Neural cell (in vitro differentiated cells): ENCODE results near the gene TTC17. TPM values are rescaled to one million over a fixed set of nuclear protein-coding genes. Genes with fewer than 3 reads are reported as not detected.

ENCODE experiments used
- H2AFZ ChIP-seq: fragments of 200-600, 300-800 bp; sonication (generic), shearing (Covaris generic); 2 replicates; pipeline ENCODE4 v1.6.0; 2014; ENCODE audit warnings: low read depth, mild to moderate bottlenecking, antibody characterized with exemption, low read length, moderate library complexity
- H3F3A ChIP-seq: fragments of 200-600 bp; shearing (Covaris generic); 2 replicates; pipeline ENCODE4 v1.6.1; 2016; ENCODE audit warnings: mild to moderate bottlenecking, moderate library complexity, mixed read lengths, antibody characterized with exemption, low read length; ENCODE audit not compliant: insufficient read depth, poor library complexity, severe bottlenecking
- H3K27ac ChIP-seq: fragments of 200-600, 300-800 bp; sonication (generic), shearing (Covaris generic); 2 replicates; pipeline ENCODE4 v1.5.1; 2014; ENCODE audit warnings: mild to moderate bottlenecking, low read length, moderate library complexity
- H3K27me3 ChIP-seq: fragments of 300-800, 200-600 bp; sonication (generic), shearing (Covaris generic); 2 replicates; pipeline ENCODE4 v1.6.0; 2014; ENCODE audit warnings: mild to moderate bottlenecking, low read depth, low read length, moderate library complexity; ENCODE audit not compliant: insufficient read depth
- H3K36me3 ChIP-seq: fragments of 300-800, 200-600 bp; sonication (generic), shearing (Covaris generic); 2 replicates; pipeline ENCODE4 v1.5.1; 2014; ENCODE audit warnings: mild to moderate bottlenecking, antibody characterized with exemption, low read length, moderate library complexity; ENCODE audit not compliant: insufficient read depth
- H3K4me2 ChIP-seq: fragments of 300-800, 200-600 bp; sonication (generic), shearing (Covaris generic); 2 replicates; pipeline ENCODE4 v1.6.0; 2014; ENCODE audit warnings: mild to moderate bottlenecking, low read length
- H3K4me3 ChIP-seq: fragments of 300-800, 200-600 bp; sonication (generic), shearing (Covaris generic); 2 replicates; pipeline ENCODE4 v1.5.1; 2014; ENCODE audit warnings: mild to moderate bottlenecking, low read length, moderate library complexity
- H3K79me2 ChIP-seq: fragments of 200-600 bp; shearing (Covaris generic); replicated peaks from 2 replicates; pipeline ENCODE4 v1.6.0; 2014; ENCODE audit warnings: mild to moderate bottlenecking, low read length, moderate library complexity; ENCODE audit not compliant: insufficient read depth
- H3K9ac ChIP-seq: fragments of 300-800, 200-600 bp; sonication (generic), shearing (Covaris generic); 2 replicates; pipeline ENCODE4 v1.6.1; 2016; ENCODE audit warnings: mild to moderate bottlenecking, low read length, mixed read lengths
- H3K9me2 ChIP-seq: fragments of 200-600 bp; shearing (Covaris generic); 2 replicates; pipeline ENCODE4 v1.6.1; 2016; ENCODE audit warnings: mild to moderate bottlenecking, low read length, mixed read lengths; ENCODE audit not compliant: insufficient read depth
- H3K9me3 ChIP-seq: fragments of 200-600, 300-800 bp; sonication (generic), shearing (Covaris generic); 2 replicates; pipeline ENCODE4 v1.6.1; 2016; ENCODE audit warnings: mild to moderate bottlenecking, mixed run types, low read length, moderate library complexity, mixed read lengths
- H4K20me1 ChIP-seq: fragments of 200-600 bp; shearing (Covaris generic); 2 replicates; pipeline ENCODE4 v1.6.1; 2016; ENCODE audit warnings: mild to moderate bottlenecking, mixed run types; ENCODE audit not compliant: insufficient read depth
- EP300 ChIP-seq: fragments of 450-650 bp; conservative IDR thresholded peaks from 2 replicates; pipeline ENCODE4 v1.6.1; 2014; ENCODE audit warnings: antibody characterized with exemption, mild to moderate bottlenecking, moderate library complexity; ENCODE audit not compliant: poor library complexity, severe bottlenecking
- EZH2 ChIP-seq: fragments of 200-600, 300-800 bp; shearing (Covaris generic), sonication (generic); IDR thresholded peaks from 2 replicates; pipeline ENCODE4 v1.6.1; 2014; ENCODE audit warnings: antibody characterized with exemption, low read length, borderline replicate concordance, mild to moderate bottlenecking; ENCODE audit not compliant: insufficient read depth, poor library complexity, severe bottlenecking
- MXI1 ChIP-seq: fragments of 450-650 bp; conservative IDR thresholded peaks from 2 replicates; pipeline ENCODE4 v1.6.1; 2014; ENCODE audit warnings: antibody characterized with exemption, mild to moderate bottlenecking; ENCODE audit not compliant: poor library complexity, severe bottlenecking
- POLR2AphosphoS5 ChIP-seq: IDR thresholded peaks from 2 replicates; pipeline ENCODE4 v1.6.1; 2012
- RAD21 ChIP-seq: fragments of 450-650 bp; conservative IDR thresholded peaks from 2 replicates; pipeline ENCODE4 v1.6.1; 2014; ENCODE audit warnings: antibody characterized with exemption, mild to moderate bottlenecking, moderate library complexity
- SMC3 ChIP-seq: fragments of 450-650 bp; conservative IDR thresholded peaks from 2 replicates; pipeline ENCODE4 v1.6.1; 2014; ENCODE audit warnings: antibody characterized with exemption, mild to moderate bottlenecking, moderate library complexity; ENCODE audit not compliant: poor library complexity
- TAF1 ChIP-seq: IDR thresholded peaks from 2 replicates; pipeline ENCODE4 v1.6.1; 2012; ENCODE audit warnings: low read depth
- polyA plus RNA-seq: library from polyadenylated mRNA; depleted of rRNA; stranded (reverse); fragments of >200 nt; gene quantifications from 2 replicates; pipeline ENCODE4 v1.2.3, GENCODE V29; 2014
- TF ChIP-seq, protein P1 (sequence below): fragments of 450-650 bp; IDR thresholded peaks from 2 replicates; pipeline ENCODE4 v1.5.1; 2014; ENCODE audit warnings: antibody characterized with exemption, mild to moderate bottlenecking, moderate library complexity; ENCODE audit not compliant: poor library complexity, severe bottlenecking
- TF ChIP-seq, protein P2 (sequence below): IDR thresholded peaks from 2 replicates; pipeline ENCODE4 v1.6.1; 2012; ENCODE audit warnings: borderline replicate concordance

The TTC17 gene
- polyA plus RNA-seq, 1 donor from 2014 or later, result 122 TPM

DNA sequence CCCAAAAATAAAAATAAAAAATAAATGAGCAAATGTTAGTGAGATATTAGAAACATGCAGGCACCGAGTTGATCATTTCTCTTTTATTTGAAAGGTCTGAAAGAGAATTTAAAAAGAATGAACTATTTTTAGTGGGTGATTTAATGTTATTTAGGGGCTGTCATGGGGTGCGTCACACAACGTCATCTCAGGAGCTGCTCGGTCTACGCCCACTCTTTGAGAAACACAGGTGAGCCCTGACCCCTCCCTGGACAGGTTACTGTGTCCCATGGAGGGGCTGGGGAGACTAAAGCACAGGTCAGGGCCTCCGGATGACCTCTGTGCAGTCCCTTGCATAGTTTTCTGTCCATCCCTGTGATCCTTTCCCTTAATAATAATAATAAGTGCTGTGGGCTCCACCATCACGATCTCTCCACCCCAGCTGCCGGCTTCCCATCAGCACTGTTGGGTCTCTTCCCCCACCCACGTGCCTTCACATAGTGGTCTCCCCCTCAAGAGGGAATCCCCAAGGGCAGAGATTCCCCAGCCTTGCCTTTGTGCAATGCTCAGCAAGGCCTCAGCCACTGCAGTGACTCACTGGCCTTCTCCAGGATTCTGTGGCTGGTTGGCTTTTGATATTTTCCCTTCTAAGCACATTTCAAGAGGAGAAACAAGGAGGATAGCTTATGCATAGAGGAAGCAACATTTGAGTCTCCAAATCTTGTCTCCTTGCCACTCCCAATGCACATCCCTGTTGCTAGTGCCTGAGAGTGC is 159.9 kb downstream of the TTC17 start:
- Histone ChIP-seq H3K27me3 (no peaks in the 10 kb centered on the region), H3K9ac (no peak overlapping the region), H3K9me3 (no peaks in the 10 kb centered on the region), H3K4me2 (no peak overlapping the region), H3K4me3 (no peak overlapping the region), H4K20me1 (no peaks in the 10 kb centered on the region), H3K9me2 (no peaks in the 10 kb centered on the region), H3K79me2 (no peaks in the 10 kb centered on the region), H3F3A (no peaks in the 10 kb centered on the region), H2AFZ (no peak overlapping the region), H3K36me3 (no peaks in the 10 kb centered on the region), H3K27ac (no peak overlapping the region)
- no peak for TF ChIP-seq MXI1
- TF ChIP-seq, protein P1, sequence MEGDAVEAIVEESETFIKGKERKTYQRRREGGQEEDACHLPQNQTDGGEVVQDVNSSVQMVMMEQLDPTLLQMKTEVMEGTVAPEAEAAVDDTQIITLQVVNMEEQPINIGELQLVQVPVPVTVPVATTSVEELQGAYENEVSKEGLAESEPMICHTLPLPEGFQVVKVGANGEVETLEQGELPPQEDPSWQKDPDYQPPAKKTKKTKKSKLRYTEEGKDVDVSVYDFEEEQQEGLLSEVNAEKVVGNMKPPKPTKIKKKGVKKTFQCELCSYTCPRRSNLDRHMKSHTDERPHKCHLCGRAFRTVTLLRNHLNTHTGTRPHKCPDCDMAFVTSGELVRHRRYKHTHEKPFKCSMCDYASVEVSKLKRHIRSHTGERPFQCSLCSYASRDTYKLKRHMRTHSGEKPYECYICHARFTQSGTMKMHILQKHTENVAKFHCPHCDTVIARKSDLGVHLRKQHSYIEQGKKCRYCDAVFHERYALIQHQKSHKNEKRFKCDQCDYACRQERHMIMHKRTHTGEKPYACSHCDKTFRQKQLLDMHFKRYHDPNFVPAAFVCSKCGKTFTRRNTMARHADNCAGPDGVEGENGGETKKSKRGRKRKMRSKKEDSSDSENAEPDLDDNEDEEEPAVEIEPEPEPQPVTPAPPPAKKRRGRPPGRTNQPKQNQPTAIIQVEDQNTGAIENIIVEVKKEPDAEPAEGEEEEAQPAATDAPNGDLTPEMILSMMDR, result no peak
- no peak for TF ChIP-seq SMC3
- no peak for TF ChIP-seq EP300

- no peak overlapping the region for H3K27ac ChIP-seq
These were observed 162.8 kb downstream of the TTC17 start for GRCh38 chr11:43521471-43521870.

More at GRCh38 chr11:43521471-43521870, 162.8 kb downstream of the TTC17 start:
- Histone ChIP-seq H3K4me2 (no peak overlapping the region), H3K9ac (no peak overlapping the region), H3K79me2 (no peaks in the 10 kb centered on the region), H3K36me3 (no peaks in the 10 kb centered on the region), H4K20me1 (no peaks in the 10 kb centered on the region), H3K9me3 (no peaks in the 10 kb centered on the region), H3K4me3 (no peak overlapping the region), H2AFZ (no peak overlapping the region), H3K27me3 (no peaks in the 10 kb centered on the region), H3K9me2 (no peaks in the 10 kb centered on the region), H3F3A (no peaks in the 10 kb centered on the region)
- TF ChIP-seq TAF1 (no peak), EP300 (no peak), SMC3 (no peak), RAD21 (no peak), POLR2AphosphoS5 (no peak), MXI1 (no peak), EZH2 (no peak)
- TF ChIP-seq, protein P1, result no peak
- TF ChIP-seq, protein P2, sequence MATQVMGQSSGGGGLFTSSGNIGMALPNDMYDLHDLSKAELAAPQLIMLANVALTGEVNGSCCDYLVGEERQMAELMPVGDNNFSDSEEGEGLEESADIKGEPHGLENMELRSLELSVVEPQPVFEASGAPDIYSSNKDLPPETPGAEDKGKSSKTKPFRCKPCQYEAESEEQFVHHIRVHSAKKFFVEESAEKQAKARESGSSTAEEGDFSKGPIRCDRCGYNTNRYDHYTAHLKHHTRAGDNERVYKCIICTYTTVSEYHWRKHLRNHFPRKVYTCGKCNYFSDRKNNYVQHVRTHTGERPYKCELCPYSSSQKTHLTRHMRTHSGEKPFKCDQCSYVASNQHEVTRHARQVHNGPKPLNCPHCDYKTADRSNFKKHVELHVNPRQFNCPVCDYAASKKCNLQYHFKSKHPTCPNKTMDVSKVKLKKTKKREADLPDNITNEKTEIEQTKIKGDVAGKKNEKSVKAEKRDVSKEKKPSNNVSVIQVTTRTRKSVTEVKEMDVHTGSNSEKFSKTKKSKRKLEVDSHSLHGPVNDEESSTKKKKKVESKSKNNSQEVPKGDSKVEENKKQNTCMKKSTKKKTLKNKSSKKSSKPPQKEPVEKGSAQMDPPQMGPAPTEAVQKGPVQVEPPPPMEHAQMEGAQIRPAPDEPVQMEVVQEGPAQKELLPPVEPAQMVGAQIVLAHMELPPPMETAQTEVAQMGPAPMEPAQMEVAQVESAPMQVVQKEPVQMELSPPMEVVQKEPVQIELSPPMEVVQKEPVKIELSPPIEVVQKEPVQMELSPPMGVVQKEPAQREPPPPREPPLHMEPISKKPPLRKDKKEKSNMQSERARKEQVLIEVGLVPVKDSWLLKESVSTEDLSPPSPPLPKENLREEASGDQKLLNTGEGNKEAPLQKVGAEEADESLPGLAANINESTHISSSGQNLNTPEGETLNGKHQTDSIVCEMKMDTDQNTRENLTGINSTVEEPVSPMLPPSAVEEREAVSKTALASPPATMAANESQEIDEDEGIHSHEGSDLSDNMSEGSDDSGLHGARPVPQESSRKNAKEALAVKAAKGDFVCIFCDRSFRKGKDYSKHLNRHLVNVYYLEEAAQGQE, result no peak
